GM20000 (cell line): Measurements from ENCODE around the gene AMY2B.
"Not testable (repeated sequence)": the region's sequence is repeated elsewhere in the genome, so short reads cannot be mapped to it uniquely, and the experiment has no call there.

Experiments used
- DNase-seq: peaks from one replicate; pipeline ENCODE4 v3.0.0; 2012; ENCODE audit warnings: low spot score
- CTCF ChIP-seq: IDR thresholded peaks from 2 replicates; pipeline ENCODE4 v1.5.1; 2012; ENCODE audit warnings: mild to moderate bottlenecking, control low read depth; ENCODE audit errors: extremely low read depth, missing control alignments

The AMY2B gene

DNA sequence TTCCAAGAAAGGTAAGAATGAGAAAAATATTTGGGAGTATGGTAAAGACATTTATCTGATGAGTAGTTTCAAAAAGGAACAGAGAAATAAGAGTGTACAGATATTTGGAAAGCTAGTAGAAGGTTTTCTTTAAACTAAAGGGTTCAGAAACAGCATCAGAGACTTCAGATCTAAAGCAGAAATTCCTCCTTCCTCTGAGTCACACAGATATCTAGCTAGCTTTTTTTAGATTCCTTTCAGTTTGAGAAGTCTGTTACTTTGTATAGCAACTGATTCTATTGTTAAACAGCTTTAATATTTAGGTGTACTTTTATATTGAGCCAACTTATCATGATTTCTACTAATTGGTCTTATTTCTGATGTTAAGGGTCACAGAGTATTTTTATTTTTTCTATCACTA is 4.7 kb downstream of the AMY2B start:
- peak; percentile 6 for DNase-seq
- no peak for TF ChIP-seq CTCF

DNA sequence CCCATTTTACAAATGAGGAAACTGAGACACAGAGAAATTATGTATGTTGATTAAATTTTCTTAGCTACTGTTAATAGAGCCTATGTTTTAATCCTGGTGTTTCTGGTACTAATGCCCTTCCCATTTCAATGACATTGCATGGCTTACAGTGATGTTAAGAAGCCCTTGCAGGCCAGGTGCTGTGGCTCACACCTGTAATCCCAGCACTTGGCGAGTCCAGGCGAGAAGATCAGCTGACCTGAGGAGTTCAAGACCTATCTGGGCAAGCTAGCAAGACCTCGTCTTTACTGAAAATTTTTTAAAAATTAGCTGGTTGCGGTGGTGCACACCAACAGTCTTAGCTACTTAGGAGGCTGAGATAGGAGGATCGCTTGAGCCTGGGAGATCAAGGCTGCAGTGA is 5.4 kb downstream of the AMY2B start:
- not testable (repeated sequence) for DNase-seq

DNA sequence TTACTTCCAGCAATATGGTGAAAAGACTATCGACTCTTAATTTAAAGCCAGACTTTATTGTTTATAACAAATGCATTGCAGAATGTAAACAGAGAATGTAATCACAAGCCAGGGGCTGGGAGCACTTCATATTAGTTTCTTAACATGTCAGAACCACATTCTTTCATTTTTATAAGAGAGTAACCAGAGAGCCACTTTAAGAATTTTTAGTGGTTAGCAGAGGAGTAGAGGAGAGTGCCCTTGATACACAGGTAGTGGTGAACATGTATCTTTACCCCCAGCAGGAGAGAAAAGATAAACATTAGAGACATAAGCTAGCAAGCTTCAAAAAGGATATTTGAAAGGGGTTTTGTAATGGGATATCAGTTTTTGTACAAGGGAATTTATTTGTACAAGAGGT is 11.1 kb downstream of the AMY2B start:
- DNase-seq, result no peak

DNA sequence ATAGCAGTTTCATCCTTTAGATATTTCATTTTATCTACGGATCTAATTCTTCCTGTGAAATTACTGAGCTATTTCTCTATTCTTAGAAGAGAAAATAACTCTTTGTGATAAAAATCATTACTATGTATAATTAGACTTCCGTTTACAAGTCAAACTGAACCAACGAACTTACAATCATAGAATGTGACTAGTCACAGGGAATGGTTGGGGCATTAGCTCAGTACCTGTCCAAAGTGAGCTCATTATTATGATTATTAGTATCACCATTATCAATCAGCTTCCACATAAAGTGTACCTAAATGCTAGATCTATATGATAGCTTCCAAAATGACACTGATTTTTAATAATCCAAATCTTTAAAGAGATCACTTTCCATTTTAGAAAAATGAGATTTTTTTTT is 12.5 kb downstream of the AMY2B start:
- DNase-seq, result no peak
- TF ChIP-seq CTCF, result no peak

More for the DNA sequence above, 11.1 kb downstream of the AMY2B start:
- no peak for TF ChIP-seq CTCF

DNA sequence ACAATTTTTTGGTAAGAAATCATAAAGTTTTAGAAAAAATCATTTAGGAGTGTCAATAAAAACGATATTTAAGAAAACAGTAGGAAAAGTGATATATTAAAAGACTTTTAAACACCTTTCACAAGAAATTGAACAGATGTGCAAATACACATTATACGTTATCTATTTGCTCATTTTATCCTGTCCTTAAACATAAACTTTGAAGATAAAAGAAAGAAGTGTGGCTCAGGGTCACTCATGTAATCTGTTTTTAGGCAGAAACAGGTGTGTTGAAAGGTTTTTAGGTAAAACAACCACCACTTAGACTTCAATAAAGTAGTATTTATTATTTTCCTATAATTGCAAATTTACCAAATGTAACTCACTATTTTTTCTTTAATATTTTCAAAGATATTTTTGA is 13.1 kb downstream of the AMY2B start:
- no peak for TF ChIP-seq CTCF
- no peak for DNase-seq

DNA sequence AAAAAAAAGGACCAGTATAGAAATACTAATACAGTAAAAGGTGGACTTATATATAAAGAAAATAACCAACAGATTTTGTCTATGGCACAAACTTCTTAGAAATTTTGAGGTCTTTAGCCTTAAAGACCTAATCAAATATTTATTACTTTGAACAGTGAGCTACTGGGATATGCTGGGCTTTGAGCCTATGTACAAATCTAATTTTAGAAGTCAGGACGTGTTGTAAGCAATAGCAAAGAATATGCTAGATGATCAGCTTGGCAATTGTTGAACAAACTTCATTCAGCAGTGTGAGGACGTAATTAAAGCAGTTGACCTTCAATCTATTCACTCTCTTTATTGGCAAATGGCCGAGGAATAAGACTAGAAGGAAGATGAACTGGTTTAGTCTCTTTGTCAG is 31.4 kb downstream of the AMY2B start:
- DNase-seq, result not testable (repeated sequence)

DNA sequence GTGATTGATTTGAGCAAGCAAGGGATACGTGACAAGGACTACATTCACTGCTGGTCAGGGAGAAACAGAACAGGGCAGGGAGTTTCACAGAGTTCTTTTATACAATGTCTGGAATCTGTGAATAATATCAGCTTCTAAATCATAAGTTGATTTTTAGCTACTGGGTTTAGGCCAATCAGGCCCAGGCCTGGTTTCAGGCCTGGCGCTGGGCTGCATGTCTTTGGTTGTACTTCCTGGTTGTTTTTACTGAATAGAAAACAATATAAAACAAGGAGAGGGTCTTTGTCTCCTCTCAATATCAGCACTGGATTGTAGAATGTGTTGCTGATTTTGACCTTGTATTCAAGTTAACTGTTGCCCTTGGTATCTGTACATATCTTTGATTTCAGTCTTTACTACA is 45.0 kb downstream of the AMY2B start:
- no peak for TF ChIP-seq CTCF
- no peak for DNase-seq

GRCh38 chr1:103616994-103617477 is 45.6 kb downstream of the AMY2B start, which contains the start of gene AMY2A:
AMY2A (plus strand) TSS chr1:103617427; CDS start chr1:103617441, 14 bp downstream.
- DNase-seq, result not testable (repeated sequence)

DNA sequence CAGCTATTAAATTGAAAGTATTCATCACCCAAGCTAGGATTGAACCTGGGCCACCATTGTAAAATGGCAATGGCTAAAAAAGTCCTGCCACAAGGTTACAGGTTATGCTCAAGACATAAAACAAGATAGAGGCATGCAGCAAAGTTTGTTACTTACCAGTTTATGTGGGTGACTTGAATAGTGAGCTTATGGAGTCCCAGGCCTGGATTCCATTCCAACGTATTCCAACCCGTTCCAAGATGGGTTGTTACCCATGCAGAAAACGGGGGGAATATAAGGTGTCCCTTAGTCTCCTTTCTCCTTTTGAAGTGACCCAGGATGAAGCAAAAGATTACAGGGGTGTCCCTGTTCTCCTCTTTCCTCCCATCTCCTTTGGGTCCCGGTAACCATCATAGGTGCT is 56.0 kb downstream of the AMY2B start:
- DNase-seq, result not testable (repeated sequence)
